B cell (primary cell): Measurements from ENCODE around the gene MYOM3. TPM values are rescaled to one million over a fixed set of nuclear protein-coding genes. Genes with fewer than 3 reads are reported as not detected.

Source experiments
- ATAC-seq: fragments of 200-7000 bp; cut with Tn5 transposase; one replicate; pipeline ENCODE4 v1.10.0; 2021; ENCODE audit warnings: low read depth, mild to moderate bottlenecking, moderate number of reproducible peaks, moderate library complexity
- CTCF ChIA-PET: fragments of 350-600 bp; sonication (Branson Sonifier 250); formaldehyde crosslinking; loops from one replicate; lab custom pipeline; 2021; ENCODE audit warnings: antibody characterized with exemption, inconsistent platforms; lab: Charles Lee
- POLR2A ChIA-PET: fragments of 350-600 bp; sonication (Branson Sonifier 250); formaldehyde crosslinking; loops from one replicate; lab custom pipeline; 2021; ENCODE audit warnings: antibody characterized with exemption; lab: Charles Lee
- DNase-seq: peaks from one replicate; pipeline ENCODE4 v3.0.0; 2013
- H2AFZ ChIP-seq: 2 replicates; pipeline ENCODE4 v1.6.1; 2012; ENCODE audit warnings: mild to moderate bottlenecking, low read depth, low read length; ENCODE audit not compliant: insufficient read depth, poor library complexity, severe bottlenecking
- H3K27ac ChIP-seq, 2 donors: 1 replicate in 1 of 2; 2 replicates in 1 of 2; pipeline ENCODE4 v1.5.1; 2012 to 2013; ENCODE audit warnings: low read length in 2 of 2, mild to moderate bottlenecking in 2 of 2, moderate library complexity in 1 of 2
- H3K27me3 ChIP-seq, 4 experiments: fragments of 200-600 bp in 1 of 4; sonication (generic) in 1 of 4; replicated peaks in 1 of 4; 1 replicate in 2 of 4; 2 replicates in 2 of 4; pipeline versions ENCODE4 v1.6.1 to v1.7.0; 2013 to 2016; ENCODE audit warnings: low read length in 3 of 4, mild to moderate bottlenecking in 2 of 4, mixed read lengths in 1 of 4, moderate library complexity in 1 of 4; ENCODE audit not compliant: insufficient read depth in 4 of 4, control insufficient read depth in 3 of 4; ENCODE audit errors: control extremely low read depth in 1 of 4
- H3K36me3 ChIP-seq, 2 experiments: replicated peaks in 1 of 2; 1 replicate in 1 of 2; 2 replicates in 1 of 2; pipeline versions ENCODE4 v1.6.1 to v1.7.1; 2013; ENCODE audit warnings: low read length in 1 of 2; ENCODE audit not compliant: insufficient read depth in 2 of 2, control insufficient read depth in 1 of 2; ENCODE audit errors: control extremely low read depth in 1 of 2, extremely low read depth in 1 of 2
- H3K4me1 ChIP-seq, 2 donors: fragments of 200-600 bp in 1 of 2; sonication (generic) in 1 of 2; 1 replicate in 1 of 2; 2 replicates in 1 of 2; pipeline versions ENCODE4 v1.5.1 to v1.6.1; 2013 to 2017; ENCODE audit warnings: low read length in 2 of 2; ENCODE audit not compliant: control insufficient read depth in 2 of 2, insufficient read depth in 2 of 2
- H3K4me2 ChIP-seq: replicated peaks from 2 replicates; pipeline ENCODE3; 2012; ENCODE audit warnings: mild to moderate bottlenecking, low read depth, low read length; ENCODE audit not compliant: poor library complexity, severe bottlenecking
- H3K4me3 ChIP-seq, 5 experiments: fragments of 200-600 bp in 1 of 5; sonication (generic) in 1 of 5; 1 replicate in 3 of 5; 2 replicates in 2 of 5; pipeline versions ENCODE4 v1.5.1 to v1.7.0; 2011 to 2016; ENCODE audit warnings: low read length in 4 of 5, mild to moderate bottlenecking in 4 of 5, low read depth in 2 of 5, control low read depth in 1 of 5, moderate library complexity in 1 of 5; ENCODE audit not compliant: insufficient read depth in 1 of 5; ENCODE audit errors: control extremely low read depth in 1 of 5, extremely low read depth in 1 of 5
- H3K79me2 ChIP-seq: fragments of 200-600 bp; sonication (generic); one replicate; pipeline ENCODE4 v1.6.0; 2016; ENCODE audit warnings: low read length; ENCODE audit not compliant: control insufficient read depth, insufficient read depth
- H3K9ac ChIP-seq: fragments of 200-600 bp; sonication (generic); 2 replicates; pipeline ENCODE4 v1.6.1; 2017; ENCODE audit warnings: mild to moderate bottlenecking, low read length, moderate library complexity
- H3K9me3 ChIP-seq, 3 donors: one replicate each; pipeline versions ENCODE4 v1.6.1 to v1.7.1; 2013; ENCODE audit warnings: low read length in 2 of 3; ENCODE audit not compliant: control insufficient read depth in 2 of 3, insufficient read depth in 1 of 3; ENCODE audit errors: control extremely low read depth in 1 of 3
- H4K20me1 ChIP-seq: 2 replicates; pipeline ENCODE4 v1.6.0; 2012; ENCODE audit warnings: mild to moderate bottlenecking, low read length; ENCODE audit not compliant: insufficient read depth, control insufficient read depth, poor library complexity, severe bottlenecking
- H3K27ac Mint-ChIP-seq: one replicate; pipeline ENCODE4 v1.8.0; 2021; ENCODE audit warnings: mixed read lengths
- H3K27me3 Mint-ChIP-seq: one replicate; pipeline ENCODE4 v1.8.0; 2021; ENCODE audit warnings: mixed read lengths
- H3K4me1 Mint-ChIP-seq: one replicate; pipeline ENCODE4 v1.8.0; 2021; ENCODE audit warnings: mixed read lengths
- H3K4me3 Mint-ChIP-seq: one replicate; pipeline ENCODE4 v1.8.0; 2021; ENCODE audit warnings: mixed read lengths
- H3K9me3 Mint-ChIP-seq: one replicate; pipeline ENCODE4 v1.8.0; 2022; ENCODE audit warnings: mixed read lengths; ENCODE audit not compliant: insufficient read depth
- CTCF ChIP-seq: fragments of 200-600 bp; IDR thresholded peaks from one replicate; pipeline ENCODE4 v1.8.0; 2022; ENCODE audit warnings: antibody characterized with exemption, mild to moderate bottlenecking
- EZH2 ChIP-seq: IDR thresholded peaks from 2 replicates; pipeline ENCODE4 v1.6.1; 2012; ENCODE audit warnings: borderline replicate concordance, low read depth, mild to moderate bottlenecking, moderate library complexity, low read length; ENCODE audit not compliant: insufficient read depth, poor library complexity, severe bottlenecking
- WGBS: methylation state at CpG from one replicate; pipeline ENCODE4 v1.1.5; 2013; ENCODE audit warnings: missing lambda C conversion rate; ENCODE audit not compliant: insufficient coverage; 5-methylcytosine and 5-hydroxymethylcytosine counted together
- intact Hi-C: fragments of 100-400 bp; cut with micrococcal nuclease; formaldehyde crosslinking; loops from one replicate; pipeline ENCODE4 v1.10.0; 2022
- polyA minus RNA-seq: library from RNA; depleted of rRNA, polyadenylated mRNA; stranded (reverse); fragments of >200 nt; gene quantifications from 2 replicates; pipeline ENCODE4 v1.2.3, GENCODE V29; 2012
- polyA plus RNA-seq: library from polyadenylated mRNA; depleted of rRNA; stranded (reverse); fragments of >200 nt; gene quantifications from 2 replicates; pipeline ENCODE4 v1.2.3, GENCODE V29; 2012
- total RNA-seq, 2 donors: library from RNA; stranded (reverse); fragments of 120-200 nt in 1 of 2; gene quantifications; 1 replicate in 1 of 2; 2 replicates in 1 of 2; pipeline versions ENCODE4 v1.2.3 to v1.2.4, GENCODE V29; 2013 to 2022

Gene MYOM3
- total RNA-seq, result not detected in 2 replicates
- total RNA-seq (2013), result 9.0 TPM
- polyA plus RNA-seq, result not detected in 2 replicates
- polyA minus RNA-seq, result not detected in 2 replicates

GRCh38 chr1:24111996-24112779 is at the start of gene MYOM3:
MYOM3 (minus strand) TSS chr1:24112135; CDS start chr1:24108636, 3,499 bp downstream.
- H3K4me1 Mint-ChIP-seq, result peaks cover 8% of the 10 kb centered on the region
- H3K27ac Mint-ChIP-seq, result no peak within 1 kb of the TSS
- no peaks in the 10 kb centered on the region for H3K9me3 Mint-ChIP-seq
- WGBS, result 45% methylated on average over 22 of the region's 27 CpGs
- intact Hi-C loops, result loop anchor here (2.0 kb wide), 1 partner anchor 339 kb away; no protein-coding TSS in a partner anchor
- no peak for TF ChIP-seq CTCF
- no peak for TF ChIP-seq EZH2
- no peaks in the 10 kb centered on the region for H3K36me3 ChIP-seq
- DNase-seq (peak; percentile 50), ATAC-seq (peak; percentile 68)
- peaks cover 25% of the 10 kb centered on the region for H3K27me3 Mint-ChIP-seq
- no peak within 1 kb of the TSS for H3K9ac ChIP-seq
- peak within 1 kb of the TSS in 1 of 5 experiments; percentile 9 for H3K4me3 ChIP-seq
- peaks cover 0 to 28% (median 2%) of the 10 kb centered on the region in 4 experiments for H3K27me3 ChIP-seq
- H3K4me1 ChIP-seq, result peaks cover 5 to 8% of the 10 kb centered on the region in 2 donors
- peak within 1 kb of the TSS; percentile 46 for H2AFZ ChIP-seq
- ChIA-PET POLR2A (no interaction called here), CTCF (no interaction called here)
- H3K79me2 ChIP-seq, result no peaks in the 10 kb centered on the region
- H4K20me1 ChIP-seq, result no peaks in the 10 kb centered on the region
- H3K4me2 ChIP-seq, result peak within 1 kb of the TSS; percentile 46
- no peak within 1 kb of the TSS for H3K27ac ChIP-seq
- H3K4me3 Mint-ChIP-seq, result peak within 1 kb of the TSS; percentile 19
- no peaks in the 10 kb centered on the region for H3K9me3 ChIP-seq

GRCh38 chr1:24161270-24161669 is 49.3 kb upstream of the MYOM3 start:
- POLR2A ChIA-PET, result no interaction called here
- CTCF ChIA-PET, result interaction anchor here (0.6 to 3.0 kb wide), 7 partner anchors 9 to 392 kb away, joined by 3 to 13 read pairs (median 6); no protein-coding TSS in a partner anchor
- H3K27ac ChIP-seq, result no peak overlapping the region

More at GRCh38 chr1:24161270-24161669, 49.3 kb upstream of the MYOM3 start:
- 92% methylated on average over 4 of the region's 4 CpGs for WGBS
- DNase-seq (no peak), ATAC-seq (no peak)
- Mint-ChIP-seq H3K4me1 (peaks cover 6% of the 10 kb centered on the region), H3K27me3 (no peaks in the 10 kb centered on the region), H3K27ac (peak overlapping the region; percentile 17), H3K9me3 (no peaks in the 10 kb centered on the region), H3K4me3 (no peak overlapping the region)
- H3K36me3 ChIP-seq, result peaks cover 3 to 79% of the 10 kb centered on the region in 2 experiments
- H3K9ac ChIP-seq, result no peak overlapping the region
- no peak for TF ChIP-seq EZH2
- no peak for TF ChIP-seq CTCF
- H3K79me2 ChIP-seq, result no peaks in the 10 kb centered on the region
- H4K20me1 ChIP-seq, result no peaks in the 10 kb centered on the region
- H3K27me3 ChIP-seq, result no peaks in the 10 kb centered on the region
- H3K4me3 ChIP-seq, result no peak overlapping the region
- no peaks in the 10 kb centered on the region for H3K4me1 ChIP-seq
- intact Hi-C loops, result no loop called here
- H3K9me3 ChIP-seq, result no peaks in the 10 kb centered on the region
- no peak overlapping the region for H2AFZ ChIP-seq
- H3K4me2 ChIP-seq, result no peak overlapping the region
